Measurements from ENCODE around the gene ATP11A. TPM values are rescaled to one million over a fixed set of nuclear protein-coding genes. Genes with fewer than 3 reads are reported as not detected.
A peak's percentile ranks its signal among the peaks of the same experiment; 100 is the strongest.

The ATP11A gene
- total RNA-seq, 1 donor from 2014 or later = 281 TPM

DNA sequence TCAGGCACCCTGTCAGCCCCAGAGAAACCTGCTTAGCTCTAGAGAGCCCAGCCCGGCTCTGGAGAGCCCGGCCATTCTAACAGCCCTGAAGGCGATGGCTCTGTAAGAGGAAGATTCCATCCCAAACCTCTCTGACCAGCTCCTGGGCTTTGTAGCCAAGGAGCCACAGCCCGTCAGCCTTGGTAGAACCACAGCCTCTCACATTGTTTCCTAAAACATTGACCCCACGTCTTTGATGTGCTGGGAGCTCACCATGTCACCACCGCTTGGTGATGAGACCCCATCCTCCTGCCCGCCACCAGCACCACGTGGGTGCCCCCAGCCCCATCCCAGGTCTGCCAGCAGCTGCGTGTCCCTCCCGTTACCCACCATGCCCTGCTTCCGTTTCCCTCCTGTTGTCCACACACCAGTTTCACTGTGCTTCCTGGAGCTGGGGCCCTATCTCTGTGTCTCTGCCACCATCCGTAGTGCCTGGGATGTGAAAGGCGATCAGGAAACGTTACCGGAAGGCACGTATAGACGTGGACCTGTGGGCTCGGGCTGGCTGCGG is 185.0 kb downstream of the ATP11A start:
- ATAC-seq = no peak

DNA sequence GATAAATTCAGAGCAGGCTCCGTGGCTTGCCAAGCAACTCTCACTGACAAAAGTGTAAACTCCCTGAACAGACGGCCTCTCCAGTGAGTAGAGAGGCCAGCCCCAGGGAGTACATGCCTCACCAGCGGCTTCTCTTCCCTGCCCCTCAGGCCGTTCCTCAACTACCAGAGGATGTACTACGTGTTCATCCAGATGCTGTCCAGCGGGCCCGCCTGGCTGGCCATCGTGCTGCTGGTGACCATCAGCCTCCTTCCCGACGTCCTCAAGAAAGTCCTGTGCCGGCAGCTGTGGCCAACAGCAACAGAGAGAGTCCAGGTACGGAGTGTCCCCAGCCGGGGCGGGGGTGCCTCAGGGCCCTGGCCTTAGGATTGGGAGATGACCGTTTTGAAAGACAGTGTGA is 185.8 kb downstream of the ATP11A start:
- peaks cover 9% of the 10 kb centered on the region for H3K4me1 ChIP-seq

More for the DNA sequence above, 185.0 kb downstream of the ATP11A start:
- intact Hi-C loops (cut with DNase I) = no loop called here
- H3K4me3 ChIP-seq = no peak overlapping the region
- H3K4me1 ChIP-seq = peaks cover 9% of the 10 kb centered on the region
- no peaks in the 10 kb centered on the region for H3K27me3 ChIP-seq (ENCODE audit: low read depth)
- no peaks in the 10 kb centered on the region for H3K9me3 ChIP-seq
- TF ChIP-seq, protein P1, sequence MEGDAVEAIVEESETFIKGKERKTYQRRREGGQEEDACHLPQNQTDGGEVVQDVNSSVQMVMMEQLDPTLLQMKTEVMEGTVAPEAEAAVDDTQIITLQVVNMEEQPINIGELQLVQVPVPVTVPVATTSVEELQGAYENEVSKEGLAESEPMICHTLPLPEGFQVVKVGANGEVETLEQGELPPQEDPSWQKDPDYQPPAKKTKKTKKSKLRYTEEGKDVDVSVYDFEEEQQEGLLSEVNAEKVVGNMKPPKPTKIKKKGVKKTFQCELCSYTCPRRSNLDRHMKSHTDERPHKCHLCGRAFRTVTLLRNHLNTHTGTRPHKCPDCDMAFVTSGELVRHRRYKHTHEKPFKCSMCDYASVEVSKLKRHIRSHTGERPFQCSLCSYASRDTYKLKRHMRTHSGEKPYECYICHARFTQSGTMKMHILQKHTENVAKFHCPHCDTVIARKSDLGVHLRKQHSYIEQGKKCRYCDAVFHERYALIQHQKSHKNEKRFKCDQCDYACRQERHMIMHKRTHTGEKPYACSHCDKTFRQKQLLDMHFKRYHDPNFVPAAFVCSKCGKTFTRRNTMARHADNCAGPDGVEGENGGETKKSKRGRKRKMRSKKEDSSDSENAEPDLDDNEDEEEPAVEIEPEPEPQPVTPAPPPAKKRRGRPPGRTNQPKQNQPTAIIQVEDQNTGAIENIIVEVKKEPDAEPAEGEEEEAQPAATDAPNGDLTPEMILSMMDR (IDR thresholded peaks at IDR 0.05) = no peak
- H3K27ac ChIP-seq = no peak overlapping the region
- H3K36me3 ChIP-seq = peaks cover 70% of the 10 kb centered on the region
- peak; percentile 38 for DNase-seq

DNA sequence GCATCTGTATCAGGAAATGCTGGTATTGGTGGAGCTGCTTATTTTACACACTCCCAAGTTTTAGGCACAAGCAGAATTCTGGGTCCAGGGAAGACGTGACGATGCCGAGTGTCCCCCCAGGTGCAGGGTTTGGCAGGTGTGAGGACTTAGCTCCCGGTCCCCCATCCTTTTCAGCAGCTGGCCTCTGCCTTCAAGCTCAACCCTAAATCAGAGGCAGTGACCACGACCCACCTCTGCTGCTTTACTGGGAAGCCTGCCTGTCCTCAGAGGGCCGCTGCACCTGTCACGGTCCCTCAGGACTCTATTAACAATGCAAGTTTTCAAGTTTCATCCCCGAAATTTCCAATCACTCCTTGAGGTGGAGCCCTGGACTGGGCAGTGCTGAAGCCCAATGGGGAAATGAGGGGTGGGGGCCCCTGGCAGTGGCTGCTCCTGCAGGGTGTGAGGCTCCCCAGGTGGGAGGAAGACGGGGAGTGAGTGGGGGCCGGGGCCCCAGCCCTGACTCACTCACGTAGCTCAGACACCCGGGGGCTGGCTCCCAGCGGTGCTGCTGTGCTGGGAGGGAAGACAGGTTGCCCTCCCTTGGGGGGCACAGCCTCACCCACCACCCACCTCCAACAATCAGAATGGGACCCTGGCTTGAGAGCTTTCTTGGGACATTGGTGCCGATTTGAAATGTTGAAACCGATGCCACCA is 186.6 kb downstream of the ATP11A start:
- H3K36me3 ChIP-seq = peaks cover 76% of the 10 kb centered on the region
- H3K9me3 ChIP-seq = no peaks in the 10 kb centered on the region
- no peak overlapping the region for H3K4me3 ChIP-seq
- ATAC-seq (no peak), DNase-seq (peak; percentile 36)
- no peaks in the 10 kb centered on the region for H3K27me3 ChIP-seq (ENCODE audit: low read depth)
- H3K4me1 ChIP-seq = peaks cover 9% of the 10 kb centered on the region
- H3K27ac ChIP-seq = no peak overlapping the region
- intact Hi-C loops (cut with DNase I) = no loop called here
- TF ChIP-seq, protein P1 (IDR thresholded peaks at IDR 0.05) = no peak

More for the DNA sequence above, 185.8 kb downstream of the ATP11A start:
- Histone ChIP-seq H3K27me3 (ENCODE audit: low read depth) (no peaks in the 10 kb centered on the region), H3K27ac (no peak overlapping the region), H3K36me3 (peaks cover 71% of the 10 kb centered on the region), H3K9me3 (no peaks in the 10 kb centered on the region), H3K4me3 (no peak overlapping the region)
- no peak for ATAC-seq
- intact Hi-C loops (cut with DNase I) = no loop called here
- peak; percentile 43 for DNase-seq
- TF ChIP-seq, protein P1 (IDR thresholded peaks at IDR 0.05) = no peak

DNA sequence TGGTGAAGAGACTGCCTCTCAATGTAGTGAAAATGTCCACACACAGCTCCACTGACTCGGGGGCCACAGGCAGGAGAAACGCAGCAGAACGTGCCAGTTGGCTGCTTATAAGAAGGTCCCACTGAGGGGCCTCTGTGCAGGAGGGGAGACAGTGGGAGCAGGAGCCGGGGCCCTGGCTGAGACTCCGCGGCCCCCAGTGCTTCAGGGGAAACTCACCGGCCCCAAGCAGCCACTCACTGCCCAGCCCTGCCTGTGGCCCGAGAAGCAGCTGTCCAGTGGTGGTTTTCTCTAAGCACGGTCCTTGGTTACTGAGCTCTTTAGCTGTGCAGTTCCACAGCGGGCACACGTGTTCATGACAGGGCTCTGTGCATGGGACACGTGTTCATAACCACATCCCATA is 187.2 kb downstream of the ATP11A start:
- H3K9me3 ChIP-seq = no peaks in the 10 kb centered on the region
- H3K27ac ChIP-seq = no peak overlapping the region
- peak; percentile 36 for DNase-seq
- no peaks in the 10 kb centered on the region for H3K27me3 ChIP-seq (ENCODE audit: low read depth)
- TF ChIP-seq, protein P1 (IDR thresholded peaks at IDR 0.05) = no peak
- H3K4me1 ChIP-seq = peaks cover 9% of the 10 kb centered on the region
- peaks cover 78% of the 10 kb centered on the region for H3K36me3 ChIP-seq
- intact Hi-C loops (cut with DNase I) = no loop called here
- no peak overlapping the region for H3K4me3 ChIP-seq
- no peak for ATAC-seq

DNA sequence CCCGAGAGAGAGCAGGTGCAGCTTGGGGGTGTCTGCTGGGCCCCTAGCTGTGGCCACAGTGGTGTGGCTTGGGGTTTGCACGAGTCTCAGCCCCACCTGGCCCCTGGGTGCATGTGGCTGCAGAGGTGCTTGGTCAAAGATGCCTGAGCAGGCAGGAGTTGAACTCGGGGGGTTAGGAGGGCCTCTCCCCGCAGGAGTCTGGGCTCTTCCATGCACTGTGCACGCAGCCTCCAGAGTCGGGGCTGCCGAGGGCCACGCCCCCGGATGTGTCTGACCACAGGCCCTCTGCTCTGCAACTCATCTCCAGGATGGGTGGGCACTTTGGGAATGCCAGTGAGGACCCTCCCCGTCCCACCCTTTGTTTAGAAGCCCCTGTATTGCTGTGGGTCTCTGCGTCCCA is 187.7 kb downstream of the ATP11A start:
- ATAC-seq = no peak
- peaks cover 83% of the 10 kb centered on the region for H3K36me3 ChIP-seq

More for the DNA sequence above, 187.7 kb downstream of the ATP11A start:
- Histone ChIP-seq H3K9me3 (no peaks in the 10 kb centered on the region), H3K4me1 (peaks cover 9% of the 10 kb centered on the region), H3K27ac (no peak overlapping the region), H3K27me3 (ENCODE audit: low read depth) (no peaks in the 10 kb centered on the region), H3K4me3 (no peak overlapping the region)
- DNase-seq = peak; percentile 34
- intact Hi-C loops (cut with DNase I) = no loop called here
- TF ChIP-seq, protein P1 (IDR thresholded peaks at IDR 0.05) = no peak

All from lower lobe of right lung (tissue), 2 donors.